ENCODE results near the gene ANK2.

The ANK2 gene

GRCh38 chr4:113013751-113014150 lies 35.7 kb upstream of the ANK2 start:
- Histone ChIP-seq H3K9me2 (ENCODE audit: low read depth, low read length) (no peaks in the 10 kb centered on the region), H3K9ac (ENCODE audit: low read length) (no peak overlapping the region), H3K4me3 (ENCODE audit: low read depth, low read length, poor library complexity, severe bottlenecking) (no peak overlapping the region), H3K4me2 (ENCODE audit: low read length) (no peak overlapping the region), H3F3A (ENCODE audit: insufficient read depth, low read length) (no peaks in the 10 kb centered on the region), H3K27ac (ENCODE audit: low read depth, low read length, poor library complexity, severe bottlenecking) (no peak overlapping the region), H3K36me3 (ENCODE audit: insufficient read depth, low read length) (no peaks in the 10 kb centered on the region), H3K27me3 (ENCODE audit: insufficient read depth, low read length) (no peaks in the 10 kb centered on the region), H3K79me2 (ENCODE audit: insufficient read depth, low read length) (no peaks in the 10 kb centered on the region), H3K4me1 (ENCODE audit: insufficient read depth, low read length, severe bottlenecking) (no peaks in the 10 kb centered on the region), H2AFZ (ENCODE audit: low read length) (no peak overlapping the region), H4K20me1 (ENCODE audit: insufficient read depth, low read length) (no peaks in the 10 kb centered on the region), H3K9me3 (ENCODE audit: low read length) (no peaks in the 10 kb centered on the region)
- TF ChIP-seq EZH2 (IDR thresholded peaks at IDR 0.05; ENCODE audit: borderline replicate concordance, low read length), result no peak
- TF ChIP-seq, protein P1, sequence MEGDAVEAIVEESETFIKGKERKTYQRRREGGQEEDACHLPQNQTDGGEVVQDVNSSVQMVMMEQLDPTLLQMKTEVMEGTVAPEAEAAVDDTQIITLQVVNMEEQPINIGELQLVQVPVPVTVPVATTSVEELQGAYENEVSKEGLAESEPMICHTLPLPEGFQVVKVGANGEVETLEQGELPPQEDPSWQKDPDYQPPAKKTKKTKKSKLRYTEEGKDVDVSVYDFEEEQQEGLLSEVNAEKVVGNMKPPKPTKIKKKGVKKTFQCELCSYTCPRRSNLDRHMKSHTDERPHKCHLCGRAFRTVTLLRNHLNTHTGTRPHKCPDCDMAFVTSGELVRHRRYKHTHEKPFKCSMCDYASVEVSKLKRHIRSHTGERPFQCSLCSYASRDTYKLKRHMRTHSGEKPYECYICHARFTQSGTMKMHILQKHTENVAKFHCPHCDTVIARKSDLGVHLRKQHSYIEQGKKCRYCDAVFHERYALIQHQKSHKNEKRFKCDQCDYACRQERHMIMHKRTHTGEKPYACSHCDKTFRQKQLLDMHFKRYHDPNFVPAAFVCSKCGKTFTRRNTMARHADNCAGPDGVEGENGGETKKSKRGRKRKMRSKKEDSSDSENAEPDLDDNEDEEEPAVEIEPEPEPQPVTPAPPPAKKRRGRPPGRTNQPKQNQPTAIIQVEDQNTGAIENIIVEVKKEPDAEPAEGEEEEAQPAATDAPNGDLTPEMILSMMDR (IDR thresholded peaks at IDR 0.05; ENCODE audit: low read length), result no peak

GRCh38 chr4:113016377-113016776 lies 33.1 kb upstream of the ANK2 start:
- Histone ChIP-seq H4K20me1 (ENCODE audit: insufficient read depth, low read length) (no peaks in the 10 kb centered on the region), H3K27me3 (ENCODE audit: insufficient read depth, low read length) (no peaks in the 10 kb centered on the region), H3K9me3 (ENCODE audit: low read length) (no peaks in the 10 kb centered on the region), H3F3A (ENCODE audit: insufficient read depth, low read length) (no peaks in the 10 kb centered on the region), H3K36me3 (ENCODE audit: insufficient read depth, low read length) (no peaks in the 10 kb centered on the region), H2AFZ (ENCODE audit: low read length) (no peak overlapping the region), H3K4me3 (ENCODE audit: low read depth, low read length, poor library complexity, severe bottlenecking) (no peak overlapping the region), H3K9ac (ENCODE audit: low read length) (no peak overlapping the region), H3K4me1 (ENCODE audit: insufficient read depth, low read length, severe bottlenecking) (no peaks in the 10 kb centered on the region), H3K79me2 (ENCODE audit: insufficient read depth, low read length) (no peaks in the 10 kb centered on the region), H3K4me2 (ENCODE audit: low read length) (no peak overlapping the region), H3K9me2 (ENCODE audit: low read depth, low read length) (no peaks in the 10 kb centered on the region), H3K27ac (ENCODE audit: low read depth, low read length, poor library complexity, severe bottlenecking) (no peak overlapping the region)
- TF ChIP-seq, protein P1 (IDR thresholded peaks at IDR 0.05; ENCODE audit: low read length), result no peak
- TF ChIP-seq EZH2 (IDR thresholded peaks at IDR 0.05; ENCODE audit: borderline replicate concordance, low read length), result no peak

- Histone ChIP-seq H3K27me3 (ENCODE audit: insufficient read depth, low read length) (no peaks in the 10 kb centered on the region), H3K9me2 (ENCODE audit: low read depth, low read length) (no peaks in the 10 kb centered on the region), H3K4me3 (ENCODE audit: low read depth, low read length, poor library complexity, severe bottlenecking) (no peak overlapping the region), H3K9me3 (ENCODE audit: low read length) (no peaks in the 10 kb centered on the region), H3K4me1 (ENCODE audit: insufficient read depth, low read length, severe bottlenecking) (no peaks in the 10 kb centered on the region), H3K79me2 (ENCODE audit: insufficient read depth, low read length) (no peaks in the 10 kb centered on the region), H3K9ac (ENCODE audit: low read length) (no peak overlapping the region), H4K20me1 (ENCODE audit: insufficient read depth, low read length) (no peaks in the 10 kb centered on the region), H3K36me3 (ENCODE audit: insufficient read depth, low read length) (no peaks in the 10 kb centered on the region), H3K27ac (ENCODE audit: low read depth, low read length, poor library complexity, severe bottlenecking) (no peak overlapping the region), H3K4me2 (ENCODE audit: low read length) (no peak overlapping the region), H3F3A (ENCODE audit: insufficient read depth, low read length) (no peaks in the 10 kb centered on the region), H2AFZ (ENCODE audit: low read length) (no peak overlapping the region)
- TF ChIP-seq, protein P1 (IDR thresholded peaks at IDR 0.05; ENCODE audit: low read length), result no peak
- no peak for TF ChIP-seq EZH2 (IDR thresholded peaks at IDR 0.05; ENCODE audit: borderline replicate concordance, low read length)
Observed at GRCh38 chr4:113020966-113021365, 28.5 kb upstream of the ANK2 start.

Measured in OCI-LY1 (cell line).